ENCODE results near the gene RASGRF1. TPM values are rescaled to one million over a fixed set of nuclear protein-coding genes. Genes with fewer than 3 reads are reported as not detected.
A peak's percentile ranks its signal among the peaks of the same experiment; 100 is the strongest.

Gene RASGRF1
- total and polyA plus RNA-seq, 9 of the 15 experiments (the other 6 are each of a cell fraction or from before 2014, with no cell fraction given): 0.03 to 0.58 (median 0.06) TPM; not detected in 1

GRCh38 chr15:78979456-78980320 is 110.9 kb downstream of the RASGRF1 start (continued):
- TF ChIP-seq CREB3 (tag; conservative IDR thresholded peaks at IDR 0.05; ENCODE audit: low read depth) (no peak), SP1 (CRISPR knock-in tag; IDR thresholded peaks at IDR 0.05) (no peak), TCF15 (CRISPR knock-in tag; IDR thresholded peaks at IDR 0.05) (no peak), ZNF592 (IDR thresholded peaks at IDR 0.05) (peak; percentile 40; the same call in 1 of the 2 replicates), HNRNPL (IDR thresholded peaks at IDR 0.05; ENCODE audit: low read depth, low read length) (no peak), ETV1 (tag; conservative IDR thresholded peaks at IDR 0.05; ENCODE audit: low read depth) (peak; percentile 45), ZNF764 (CRISPR knock-in tag; IDR thresholded peaks at IDR 0.05; ENCODE audit: low read depth) (no peak), FOXA1 (IDR thresholded peaks at IDR 0.05; ENCODE audit: borderline replicate concordance) (no peak), JUNB (CRISPR knock-in tag; conservative IDR thresholded peaks at IDR 0.05) (no peak), VEZF1 (CRISPR knock-in tag; IDR thresholded peaks at IDR 0.05) (no peak), MAX (CRISPR knock-in tag; IDR thresholded peaks at IDR 0.05) (peak; percentile 87), ZNF512 (tag; IDR thresholded peaks at IDR 0.05) (no peak), C11orf30 (IDR thresholded peaks at IDR 0.05; ENCODE audit: low read depth) (no peak), ZNF133 (CRISPR knock-in tag; IDR thresholded peaks at IDR 0.05) (no peak), NRF1 (conservative IDR thresholded peaks at IDR 0.05 in 1 of 2, IDR thresholded peaks at IDR 0.05 in 1 of 2) (no peak), MXD1 (CRISPR knock-in tag; IDR thresholded peaks at IDR 0.05; ENCODE audit: borderline replicate concordance, poor library complexity, severe bottlenecking) (no peak), L3MBTL2 (IDR thresholded peaks at IDR 0.05) (peak; percentile 89)
